ENCODE data around the gene RBFOX2.

The RBFOX2 gene

GRCh38 chr22:35960854-35961253 lies 67.8 kb downstream of the RBFOX2 start:
- TF ChIP-seq POLR2A (IDR thresholded peaks at IDR 0.05; ENCODE audit: extremely low read depth, insufficient read length), result no peak
- TF ChIP-seq MYC (IDR thresholded peaks at IDR 0.05; ENCODE audit: low read depth, low read length), result no peak
- TF ChIP-seq, protein P1, sequence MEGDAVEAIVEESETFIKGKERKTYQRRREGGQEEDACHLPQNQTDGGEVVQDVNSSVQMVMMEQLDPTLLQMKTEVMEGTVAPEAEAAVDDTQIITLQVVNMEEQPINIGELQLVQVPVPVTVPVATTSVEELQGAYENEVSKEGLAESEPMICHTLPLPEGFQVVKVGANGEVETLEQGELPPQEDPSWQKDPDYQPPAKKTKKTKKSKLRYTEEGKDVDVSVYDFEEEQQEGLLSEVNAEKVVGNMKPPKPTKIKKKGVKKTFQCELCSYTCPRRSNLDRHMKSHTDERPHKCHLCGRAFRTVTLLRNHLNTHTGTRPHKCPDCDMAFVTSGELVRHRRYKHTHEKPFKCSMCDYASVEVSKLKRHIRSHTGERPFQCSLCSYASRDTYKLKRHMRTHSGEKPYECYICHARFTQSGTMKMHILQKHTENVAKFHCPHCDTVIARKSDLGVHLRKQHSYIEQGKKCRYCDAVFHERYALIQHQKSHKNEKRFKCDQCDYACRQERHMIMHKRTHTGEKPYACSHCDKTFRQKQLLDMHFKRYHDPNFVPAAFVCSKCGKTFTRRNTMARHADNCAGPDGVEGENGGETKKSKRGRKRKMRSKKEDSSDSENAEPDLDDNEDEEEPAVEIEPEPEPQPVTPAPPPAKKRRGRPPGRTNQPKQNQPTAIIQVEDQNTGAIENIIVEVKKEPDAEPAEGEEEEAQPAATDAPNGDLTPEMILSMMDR (IDR thresholded peaks at IDR 0.05; ENCODE audit: low read depth, low read length), result no peak
- TF ChIP-seq, protein P2, sequence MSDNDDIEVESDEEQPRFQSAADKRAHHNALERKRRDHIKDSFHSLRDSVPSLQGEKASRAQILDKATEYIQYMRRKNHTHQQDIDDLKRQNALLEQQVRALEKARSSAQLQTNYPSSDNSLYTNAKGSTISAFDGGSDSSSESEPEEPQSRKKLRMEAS (IDR thresholded peaks at IDR 0.05; ENCODE audit: low read depth, low read length), result no peak
- DNase-seq (ENCODE audit: low read depth), result no peak
- no peak overlapping the region for H3K4me3 ChIP-seq (ENCODE audit: low read depth, low read length)

- H3K4me3 ChIP-seq (ENCODE audit: low read depth, low read length), result no peak overlapping the region
- no peak for DNase-seq (ENCODE audit: low read depth)
- TF ChIP-seq POLR2A (IDR thresholded peaks at IDR 0.05; ENCODE audit: extremely low read depth, insufficient read length) (no peak), MYC (IDR thresholded peaks at IDR 0.05; ENCODE audit: low read depth, low read length) (no peak)
- TF ChIP-seq, protein P2 (IDR thresholded peaks at IDR 0.05; ENCODE audit: low read depth, low read length), result no peak
- TF ChIP-seq, protein P1 (IDR thresholded peaks at IDR 0.05; ENCODE audit: low read depth, low read length), result no peak
Observed at GRCh38 chr22:35959121-35959800, 69.4 kb downstream of the RBFOX2 start.

- TF ChIP-seq MYC (IDR thresholded peaks at IDR 0.05; ENCODE audit: low read depth, low read length), result no peak
- no peak for TF ChIP-seq POLR2A (IDR thresholded peaks at IDR 0.05; ENCODE audit: extremely low read depth, insufficient read length)
- TF ChIP-seq, protein P1 (IDR thresholded peaks at IDR 0.05; ENCODE audit: low read depth, low read length), result no peak
- TF ChIP-seq, protein P2 (IDR thresholded peaks at IDR 0.05; ENCODE audit: low read depth, low read length), result no peak
- no peak for DNase-seq (ENCODE audit: low read depth)
- H3K4me3 ChIP-seq (ENCODE audit: low read depth, low read length), result no peak overlapping the region
Observed at GRCh38 chr22:35958334-35958733, 70.3 kb downstream of the RBFOX2 start.

DNA sequence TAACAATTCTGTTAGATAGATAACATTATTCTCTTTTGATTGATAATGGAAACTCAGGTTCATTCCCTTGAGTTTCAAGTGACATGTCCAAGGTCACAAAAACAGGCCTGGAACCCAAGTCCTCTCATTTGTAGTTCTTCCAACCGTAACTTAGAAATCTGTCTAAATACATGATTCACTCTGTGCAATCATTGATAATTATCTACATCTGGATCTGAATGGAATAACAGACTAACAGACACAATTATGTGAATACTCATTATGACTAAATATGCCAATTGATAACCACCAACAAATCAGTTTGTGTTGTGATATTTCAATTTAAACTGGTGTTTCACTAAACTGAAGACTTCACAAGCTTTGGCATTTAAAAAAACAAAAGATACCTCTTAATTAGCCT lies 71.0 kb downstream of the RBFOX2 start:
- no peak for DNase-seq (ENCODE audit: low read depth)
- TF ChIP-seq MYC (IDR thresholded peaks at IDR 0.05; ENCODE audit: low read depth, low read length), result no peak
- TF ChIP-seq, protein P2 (IDR thresholded peaks at IDR 0.05; ENCODE audit: low read depth, low read length), result no peak
- no peak for TF ChIP-seq POLR2A (IDR thresholded peaks at IDR 0.05; ENCODE audit: extremely low read depth, insufficient read length)
- TF ChIP-seq, protein P1 (IDR thresholded peaks at IDR 0.05; ENCODE audit: low read depth, low read length), result no peak

DNA sequence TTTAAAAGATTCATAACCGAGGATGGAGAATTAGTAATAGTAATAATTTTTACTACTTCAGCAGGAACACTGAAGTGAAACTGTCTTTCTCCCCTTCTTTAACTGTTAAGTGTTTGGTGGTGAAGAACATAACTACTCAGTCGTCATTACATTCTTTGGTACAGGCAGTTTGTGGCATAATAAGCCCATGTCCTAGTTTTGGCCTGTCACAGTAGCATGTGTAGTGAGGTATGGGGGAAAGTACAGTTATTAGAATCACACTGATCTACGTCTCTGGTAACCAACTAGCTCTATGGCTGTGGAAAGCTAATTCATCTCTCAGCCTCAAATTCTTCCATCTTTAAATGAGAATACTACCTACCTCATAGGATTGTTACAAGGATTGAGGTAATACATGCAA lies 71.8 kb downstream of the RBFOX2 start:
- TF ChIP-seq, protein P1 (IDR thresholded peaks at IDR 0.05; ENCODE audit: low read depth, low read length), result no peak
- TF ChIP-seq POLR2A (IDR thresholded peaks at IDR 0.05; ENCODE audit: extremely low read depth, insufficient read length) (no peak), MYC (IDR thresholded peaks at IDR 0.05; ENCODE audit: low read depth, low read length) (no peak)
- TF ChIP-seq, protein P2 (IDR thresholded peaks at IDR 0.05; ENCODE audit: low read depth, low read length), result no peak
- no peak overlapping the region for H3K4me3 ChIP-seq (ENCODE audit: low read depth, low read length)
- DNase-seq (ENCODE audit: low read depth), result no peak

More for the DNA sequence above, 71.0 kb downstream of the RBFOX2 start:
- no peak overlapping the region for H3K4me3 ChIP-seq (ENCODE audit: low read depth, low read length)
